K562 (cell line): ENCODE measurements around the gene TTC31. TPM values are rescaled to one million over a fixed set of nuclear protein-coding genes. Genes with fewer than 3 reads are reported as not detected.

Experiments
- ADNP ChIP-seq: fragments of 200-800 bp; sonication (Bioruptor generic); IDR thresholded peaks from 2 replicates; pipeline ENCODE4 v1.6.1; 2016; ENCODE audit warnings: missing genetic modification characterization, missing compliant biosample characterization
- CBX3 ChIP-seq, 2 experiments: IDR thresholded peaks; 1 replicate in 1 of 2; 2 replicates in 1 of 2; pipeline ENCODE4 v1.6.1; 2012; ENCODE audit warnings: inconsistent platforms in 2 of 2, low read length in 2 of 2, borderline replicate concordance in 1 of 2, control low read depth in 1 of 2
- DLX4 ChIP-seq: fragments of 250-450 bp; sonication (Bioruptor Pico); IDR thresholded peaks from 2 replicates; pipeline ENCODE4 v1.6.1; 2021; ENCODE audit warnings: mild to moderate bottlenecking
- E2F3 ChIP-seq: fragments of 250-450 bp; sonication (Bioruptor Pico); IDR thresholded peaks from 2 replicates; pipeline ENCODE4 v1.4.0; 2020; ENCODE audit warnings: mild to moderate bottlenecking
- EP400 ChIP-seq: fragments of 450-650 bp; IDR thresholded peaks from 2 replicates; pipeline ENCODE4 v1.6.1; 2017; ENCODE audit warnings: antibody characterized with exemption, mild to moderate bottlenecking, moderate library complexity
- FOXA3 ChIP-seq, 2 experiments: fragments of 450-650 bp in 1 of 2; sonication (generic) in 1 of 2; formaldehyde crosslinking; IDR thresholded peaks in 1 of 2; conservative IDR thresholded peaks in 1 of 2; 2 replicates each; pipeline versions ENCODE4 v1.4.0 to v1.8.0; 2020 to 2022; ENCODE audit warnings: mild to moderate bottlenecking in 2 of 2, missing genetic modification reagents in 1 of 2
- FOXK1 ChIP-seq: sonication (generic); formaldehyde crosslinking; IDR thresholded peaks from 2 replicates; pipeline ENCODE4 v1.8.0; 2022; ENCODE audit warnings: missing genetic modification reagents, mild to moderate bottlenecking, borderline replicate concordance
- HNRNPK ChIP-seq: fragments of 200-400 bp; formaldehyde crosslinking; IDR thresholded peaks from one replicate; pipeline ENCODE4 v1.6.1; 2018; ENCODE audit warnings: mild to moderate bottlenecking, low read depth, low read length; ENCODE audit not compliant: poor library complexity, severe bottlenecking
- KDM1A ChIP-seq, 2 experiments: fragments of 450-650 bp; IDR thresholded peaks; 2 replicates each; pipeline ENCODE4 v1.6.1; 2016; ENCODE audit warnings: mild to moderate bottlenecking in 2 of 2
- MAFG ChIP-seq: fragments of 450-650 bp; conservative IDR thresholded peaks from 2 replicates; pipeline ENCODE4 v1.6.1; 2016; ENCODE audit warnings: missing genetic modification characterization, missing compliant biosample characterization
- MCM2 ChIP-seq: fragments of 450-650 bp; IDR thresholded peaks from 2 replicates; pipeline ENCODE4 v1.6.1; 2017; ENCODE audit warnings: low read depth, mild to moderate bottlenecking
- MTA3 ChIP-seq: fragments of 450-650 bp; formaldehyde crosslinking; IDR thresholded peaks from 2 replicates; pipeline ENCODE4 v1.6.1; 2017; ENCODE audit warnings: mild to moderate bottlenecking, borderline replicate concordance
- NONO ChIP-seq, 2 experiments: fragments of 200-400 bp in 1 of 2; fragments of 450-650 bp in 1 of 2; formaldehyde crosslinking in 1 of 2; IDR thresholded peaks; 2 replicates each; pipeline ENCODE4 v1.6.1; 2017; ENCODE audit warnings: low read depth in 2 of 2, mild to moderate bottlenecking in 2 of 2, moderate library complexity in 2 of 2, low read length in 1 of 2
- NR3C1 ChIP-seq: sonication (generic); formaldehyde crosslinking; IDR thresholded peaks from 2 replicates; pipeline ENCODE4 v1.8.1; 2022; ENCODE audit warnings: missing genetic modification reagents
- PREB ChIP-seq: sonication (generic); formaldehyde crosslinking; IDR thresholded peaks from 2 replicates; pipeline ENCODE4 v1.8.1; 2023; ENCODE audit warnings: mild to moderate bottlenecking, missing genetic modification reagents
- PTBP1 ChIP-seq: fragments of 200-400 bp; formaldehyde crosslinking; IDR thresholded peaks from 2 replicates; pipeline ENCODE4 v1.6.1; 2017; ENCODE audit warnings: low read depth, low read length
- RBM22 ChIP-seq: fragments of 200-400 bp; formaldehyde crosslinking; IDR thresholded peaks from 2 replicates; pipeline ENCODE4 v1.6.1; 2018; ENCODE audit warnings: low read length, low read depth; ENCODE audit not compliant: poor library complexity, severe bottlenecking
- SIN3A ChIP-seq, 2 experiments: fragments of 150-350 bp in 1 of 2; IDR thresholded peaks; 2 replicates each; pipeline ENCODE4 v1.6.1; 2011 to 2016; ENCODE audit warnings: borderline replicate concordance in 2 of 2, low read depth in 2 of 2, low read length in 2 of 2, mild to moderate bottlenecking in 2 of 2, moderate library complexity in 2 of 2; ENCODE audit not compliant: control insufficient read depth in 1 of 2
- SLC30A9 ChIP-seq: fragments of 250-450 bp; sonication (Bioruptor Pico); IDR thresholded peaks from 2 replicates; pipeline ENCODE4 v1.8.0; 2022; ENCODE audit warnings: mild to moderate bottlenecking, moderate library complexity
- SMAD3 ChIP-seq: fragments of 450-650 bp; formaldehyde crosslinking; conservative IDR thresholded peaks from 2 replicates; pipeline ENCODE4 v1.4.0; 2020; ENCODE audit warnings: mild to moderate bottlenecking
- SMARCB1 ChIP-seq: IDR thresholded peaks from 2 replicates; pipeline ENCODE4 v1.6.1; 2011; ENCODE audit warnings: improper control_type of control experiment, low read depth; ENCODE audit not compliant: insufficient read length
- XRCC3 ChIP-seq: fragments of 450-650 bp; IDR thresholded peaks from 2 replicates; pipeline ENCODE4 v1.6.1; 2017; ENCODE audit warnings: mild to moderate bottlenecking, moderate library complexity
- ZNF263 ChIP-seq: sonication (generic); formaldehyde crosslinking; IDR thresholded peaks from 2 replicates; pipeline ENCODE4 v1.8.0; 2022; ENCODE audit warnings: mild to moderate bottlenecking, missing genetic modification reagents, borderline replicate concordance
- ZNF431 ChIP-seq: sonication (generic); formaldehyde crosslinking; IDR thresholded peaks from 2 replicates; pipeline ENCODE4 v1.8.0; 2022; ENCODE audit warnings: mild to moderate bottlenecking, missing genetic modification reagents
- ZNF695 ChIP-seq: fragments of 450-650 bp; formaldehyde crosslinking; IDR thresholded peaks from 2 replicates; pipeline ENCODE4 v1.4.0; 2020; ENCODE audit warnings: mild to moderate bottlenecking, moderate library complexity
- ZNF740 ChIP-seq, 3 experiments: fragments of 200-800 bp in 1 of 3; sonication (Bioruptor generic) in 1 of 3; sonication (generic) in 1 of 3; formaldehyde crosslinking in 1 of 3; IDR thresholded peaks; 2 replicates each; pipeline versions ENCODE4 v1.6.1 to v1.8.0; 2016 to 2022; ENCODE audit warnings: mild to moderate bottlenecking in 2 of 3, missing compliant biosample characterization in 2 of 3, missing genetic modification characterization in 2 of 3, missing genetic modification reagents in 1 of 3
- polyA plus RNA-seq, 8 experiments: library from polyadenylated mRNA; depleted of rRNA in 4 of 8; stranded (reverse) in 5 of 8; unstranded in 3 of 8; fragments of >200 nt; fragmentation: Nextera tagmentation in 2 of 8; fragmentation: Illumina TruSeq in 1 of 8; extraction: Ambion mirVana in 2 of 8; extraction: Trizol in 1 of 8; gene quantifications; 2 replicates each; pipeline versions ENCODE4 v1.2.1 to v1.2.3, GENCODE V29; 2011 to 2014; ENCODE audit warnings: inconsistent platforms in 1 of 8, missing spikeins in 1 of 8
- total RNA-seq, 7 experiments: library from RNA; depleted of rRNA in 6 of 7; stranded (reverse); fragments of >200 nt in 6 of 7; fragmentation: Illumina TruSeq in 2 of 7; extraction: Trizol in 2 of 7; gene quantifications; 2 replicates each; pipeline versions ENCODE4 v1.2.1 to v1.2.3, GENCODE V29; 2011 to 2021; ENCODE audit warnings: low replicate concordance in 1 of 7

TTC31 gene
- total and polyA plus RNA-seq, 9 of the 15 experiments (the other 6 are each of a cell fraction or from before 2014, with no cell fraction given) = 4.7 to 30.5 (median 15.9) TPM

GRCh38 chr2:74440378-74441169 is 42.3 kb upstream of the TTC31 start (continued):
- no peak for TF ChIP-seq SLC30A9
- no peak for TF ChIP-seq ZNF263 (CRISPR knock-in tag)
- TF ChIP-seq SIN3A (IDR thresholded peaks at IDR 0.05; ENCODE audit: borderline replicate concordance in 2 of 2, control insufficient read depth in 1 of 2, low read depth in 2 of 2, low read length in 2 of 2) = 0 out of 4 replicates have a peak, but pooled peaks of 1 of the 2 experiments have one; percentile 14
- TF ChIP-seq E2F3 (CRISPR knock-in tag) = no peak
- no peak for TF ChIP-seq SMAD3 (CRISPR knock-in tag)
- no peak for TF ChIP-seq KDM1A (IDR thresholded peaks at IDR 0.05)
- TF ChIP-seq PTBP1 = no peak
- TF ChIP-seq ADNP = no peak
- TF ChIP-seq PREB = no peak
- no peak for TF ChIP-seq NR3C1
- TF ChIP-seq MAFG = no peak
- TF ChIP-seq NONO (IDR thresholded peaks at IDR 0.05; ENCODE audit: low read depth in 2 of 2, low read length in 1 of 2) = peak in 1 of 2 experiments; percentile 55; a peak in 1 of 4 replicates
- TF ChIP-seq RBM22 = no peak
- peak; percentile 52 for TF ChIP-seq SMARCB1
- no peak for TF ChIP-seq DLX4 (CRISPR knock-in tag)
- no peak for TF ChIP-seq HNRNPK
- TF ChIP-seq MCM2 = no peak
- peak; percentile 86 for TF ChIP-seq ZNF740 (CRISPR knock-in tag; IDR thresholded peaks at IDR 0.05)
- no peak for TF ChIP-seq ZNF740 (tag; IDR thresholded peaks at IDR 0.05)
- TF ChIP-seq CBX3 (IDR thresholded peaks at IDR 0.05; ENCODE audit: borderline replicate concordance in 1 of 2, low read length in 2 of 2) = no peak
- no peak for TF ChIP-seq FOXA3 (CRISPR knock-in tag; conservative IDR thresholded peaks at IDR 0.05 in 1 of 2, IDR thresholded peaks at IDR 0.05 in 1 of 2)
- TF ChIP-seq MTA3 = peak; percentile 75; the same call in 1 of the 2 replicates
- no peak for TF ChIP-seq FOXK1 (CRISPR knock-in tag)
- TF ChIP-seq XRCC3 = no peak
- TF ChIP-seq ZNF431 (CRISPR knock-in tag) = 0 out of 2 replicates have a peak, but pooled peaks have one; percentile 36
- TF ChIP-seq ZNF695 (CRISPR knock-in tag) = no peak
- peak; percentile 67; the same call in 1 of the 2 replicates for TF ChIP-seq EP400
